Mucosa of descending colon (tissue), 3 donors: Measurements from ENCODE around the gene PATJ. TPM values are rescaled to one million over a fixed set of nuclear protein-coding genes. Genes with fewer than 3 reads are reported as not detected.

Experiments
- ATAC-seq: fragments of 200-7000 bp; cut with Tn5 transposase; one replicate; pipeline ENCODE4 v1.9.1; 2020; ENCODE audit warnings: mild to moderate bottlenecking, moderate library complexity
- DNase-seq, 3 donors: peaks; one replicate each; pipeline ENCODE4 v3.0.0-alpha.2; 2020
- H3K36me3 ChIP-seq: fragments of 200-600 bp; one replicate; pipeline ENCODE4 v1.8.0; 2021; ENCODE audit warnings: low read depth, mild to moderate bottlenecking
- H3K4me1 ChIP-seq: fragments of 200-600 bp; one replicate; pipeline ENCODE4 v1.8.0; 2021; ENCODE audit warnings: low read depth, mild to moderate bottlenecking
- H3K4me3 ChIP-seq: fragments of 200-600 bp; one replicate; pipeline ENCODE4 v1.8.0; 2021; ENCODE audit warnings: mild to moderate bottlenecking
- H3K9me3 ChIP-seq: fragments of 200-600 bp; one replicate; pipeline ENCODE4 v1.8.0; 2021; ENCODE audit warnings: mild to moderate bottlenecking
- CTCF ChIP-seq: fragments of 200-600 bp; IDR thresholded peaks from one replicate; pipeline ENCODE4 v1.8.0; 2022; ENCODE audit warnings: antibody characterized with exemption, mild to moderate bottlenecking
- intact Hi-C, 2 donors: fragments of 100-400 bp; cut with DNase I in 1 of 2; cut with micrococcal nuclease in 1 of 2; formaldehyde crosslinking; loops; one replicate each; pipeline versions ENCODE4 v1.11.0 to v1.11.1; 2022; cut with DNase I, micrococcal nuclease
- total RNA-seq, 3 donors: library from RNA; stranded (reverse); fragmentation: NEBNext Ultra II Directional in 2 of 3; extraction: Animal tissue kit (Norgen Biotek cat#: 25700) in 2 of 3; gene quantifications; one replicate each; pipeline versions ENCODE4 v1.2.1 to v1.2.4, GENCODE V29; 2021 to 2023
- donor health status: DM: no; HTN: no; CAD: no; lungs with moderate emphysema.
- donor health status: DM: no; HTN: no; CAD: no.
- donor health status: DM: no; HTN: yes; CAD: no.

Gene PATJ
- total RNA-seq, 3 donors from 2014 or later = 58.6 to 112 (median 65.9) TPM

GRCh38 chr1:62100442-62100841 is 358.2 kb downstream of the PATJ start:
- Histone ChIP-seq H3K36me3 (no peaks in the 10 kb centered on the region), H3K4me1 (no peaks in the 10 kb centered on the region), H3K4me3 (no peak overlapping the region), H3K9me3 (no peaks in the 10 kb centered on the region)
- TF ChIP-seq CTCF = no peak
- no peak for ATAC-seq
- intact Hi-C loops = no loop called here
- no peak for DNase-seq

GRCh38 chr1:62103846-62104245 is 361.6 kb downstream of the PATJ start:
- no peak for TF ChIP-seq CTCF
- no peaks in the 10 kb centered on the region for H3K36me3 ChIP-seq
- DNase-seq = no peak
- intact Hi-C loops = no loop called here
- no peak overlapping the region for H3K4me3 ChIP-seq
- H3K4me1 ChIP-seq = no peaks in the 10 kb centered on the region
- no peak for ATAC-seq
- H3K9me3 ChIP-seq = no peaks in the 10 kb centered on the region

GRCh38 chr1:62107923-62108322 is 365.6 kb downstream of the PATJ start:
- no peak for DNase-seq
- Histone ChIP-seq H3K36me3 (no peaks in the 10 kb centered on the region), H3K4me1 (peaks cover 8% of the 10 kb centered on the region), H3K9me3 (no peaks in the 10 kb centered on the region), H3K4me3 (no peak overlapping the region)
- TF ChIP-seq CTCF = no peak
- intact Hi-C loops = no loop called here
- ATAC-seq = no peak

- TF ChIP-seq CTCF = no peak
- Histone ChIP-seq H3K4me1 (peaks cover 8% of the 10 kb centered on the region), H3K4me3 (no peak overlapping the region), H3K36me3 (no peaks in the 10 kb centered on the region), H3K9me3 (no peaks in the 10 kb centered on the region)
- DNase-seq (no peak), ATAC-seq (no peak)
- intact Hi-C loops = no loop called here
These were observed 366.8 kb downstream of the PATJ start for GRCh38 chr1:62109124-62109523.

GRCh38 chr1:62110198-62110817 is 368.0 kb downstream of the PATJ start:
- Histone ChIP-seq H3K4me3 (no peak overlapping the region), H3K9me3 (no peaks in the 10 kb centered on the region), H3K4me1 (peaks cover 8% of the 10 kb centered on the region), H3K36me3 (no peaks in the 10 kb centered on the region)
- intact Hi-C loops = no loop called here
- DNase-seq = no peak
- TF ChIP-seq CTCF = no peak
- ATAC-seq = no peak

GRCh38 chr1:62111084-62111483 is 368.8 kb downstream of the PATJ start:
- Histone ChIP-seq H3K36me3 (no peaks in the 10 kb centered on the region), H3K4me3 (no peak overlapping the region), H3K4me1 (peaks cover 8% of the 10 kb centered on the region), H3K9me3 (no peaks in the 10 kb centered on the region)
- ATAC-seq = no peak
- intact Hi-C loops = no loop called here
- DNase-seq = no peak
- TF ChIP-seq CTCF = no peak
